NAMALWA (cell line): ENCODE results near the gene AGPS.

Experiments used
- DNase-seq: peaks from one replicate; pipeline ENCODE4 v3.0.0-alpha.2; 2015; ENCODE audit warnings: low spot score

AGPS gene

GRCh38 chr2:177592397-177592796 is 199.8 kb downstream of the AGPS start:
- no peak for DNase-seq

DNA sequence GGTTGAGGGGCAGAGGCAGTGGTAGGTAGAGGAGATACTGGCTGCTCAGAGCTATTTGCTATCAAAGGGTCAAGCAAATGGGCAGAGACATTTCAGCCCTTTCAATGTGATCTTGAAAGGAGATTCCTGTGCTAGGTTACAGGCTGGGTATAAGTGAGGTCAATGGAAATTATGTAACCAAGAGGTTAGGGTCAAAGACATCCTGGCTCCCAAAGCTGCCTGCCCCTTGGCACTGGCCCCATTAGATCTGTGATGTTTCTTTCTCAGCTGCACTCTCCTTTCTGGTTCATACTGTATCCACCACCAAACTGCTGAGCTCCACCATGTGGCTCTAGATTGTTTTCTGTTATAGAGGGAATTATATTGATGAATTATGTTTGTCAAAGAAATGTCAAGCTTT is 200.4 kb downstream of the AGPS start:
- no peak for DNase-seq

GRCh38 chr2:177593402-177593801 is 200.8 kb downstream of the AGPS start:
- no peak for DNase-seq
